Measurements from ENCODE around the gene ZNF618.

- TF ChIP-seq CTCF (conservative IDR thresholded peaks at IDR 0.05; ENCODE audit: low read length) = no peak
- no peak for TF ChIP-seq EZH2phosphoT487 (IDR thresholded peaks at IDR 0.05; ENCODE audit: borderline replicate concordance, low read depth, low read length)
Measured at GRCh38 chr9:114098021-114098935, 222.2 kb downstream of the ZNF618 start.
